ENCODE data around the gene GUCY2D.

GUCY2D gene

GRCh38 chr17:7967751-7968150 is 34.7 kb upstream of the GUCY2D start:
- TF ChIP-seq, protein P1, sequence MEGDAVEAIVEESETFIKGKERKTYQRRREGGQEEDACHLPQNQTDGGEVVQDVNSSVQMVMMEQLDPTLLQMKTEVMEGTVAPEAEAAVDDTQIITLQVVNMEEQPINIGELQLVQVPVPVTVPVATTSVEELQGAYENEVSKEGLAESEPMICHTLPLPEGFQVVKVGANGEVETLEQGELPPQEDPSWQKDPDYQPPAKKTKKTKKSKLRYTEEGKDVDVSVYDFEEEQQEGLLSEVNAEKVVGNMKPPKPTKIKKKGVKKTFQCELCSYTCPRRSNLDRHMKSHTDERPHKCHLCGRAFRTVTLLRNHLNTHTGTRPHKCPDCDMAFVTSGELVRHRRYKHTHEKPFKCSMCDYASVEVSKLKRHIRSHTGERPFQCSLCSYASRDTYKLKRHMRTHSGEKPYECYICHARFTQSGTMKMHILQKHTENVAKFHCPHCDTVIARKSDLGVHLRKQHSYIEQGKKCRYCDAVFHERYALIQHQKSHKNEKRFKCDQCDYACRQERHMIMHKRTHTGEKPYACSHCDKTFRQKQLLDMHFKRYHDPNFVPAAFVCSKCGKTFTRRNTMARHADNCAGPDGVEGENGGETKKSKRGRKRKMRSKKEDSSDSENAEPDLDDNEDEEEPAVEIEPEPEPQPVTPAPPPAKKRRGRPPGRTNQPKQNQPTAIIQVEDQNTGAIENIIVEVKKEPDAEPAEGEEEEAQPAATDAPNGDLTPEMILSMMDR (IDR thresholded peaks at IDR 0.05; ENCODE audit: borderline replicate concordance, control extremely low read depth, extremely low read depth, insufficient read depth, missing control alignments), result no peak
- in situ Hi-C loops (cut with MboI; ENCODE audit: low sequenced_read_pairs, unreplicated experiment), result no loop called here
- no peak for DNase-seq (ENCODE audit: low spot score)

GRCh38 chr17:7969433-7969832 is 33.0 kb upstream of the GUCY2D start:
- no peak for DNase-seq (ENCODE audit: low spot score)
- TF ChIP-seq, protein P1 (IDR thresholded peaks at IDR 0.05; ENCODE audit: borderline replicate concordance, control extremely low read depth, extremely low read depth, insufficient read depth, missing control alignments), result no peak
- in situ Hi-C loops (cut with MboI; ENCODE audit: low sequenced_read_pairs, unreplicated experiment), result no loop called here

- DNase-seq (ENCODE audit: low spot score), result no peak
- TF ChIP-seq, protein P1 (IDR thresholded peaks at IDR 0.05; ENCODE audit: borderline replicate concordance, control extremely low read depth, extremely low read depth, insufficient read depth, missing control alignments), result no peak
- in situ Hi-C loops (cut with MboI; ENCODE audit: low sequenced_read_pairs, unreplicated experiment), result no loop called here
These were observed 30.8 kb upstream of the GUCY2D start for GRCh38 chr17:7971651-7972050.

- TF ChIP-seq, protein P1 (IDR thresholded peaks at IDR 0.05; ENCODE audit: borderline replicate concordance, control extremely low read depth, extremely low read depth, insufficient read depth, missing control alignments), result no peak
- no peak for DNase-seq (ENCODE audit: low spot score)
- in situ Hi-C loops (cut with MboI; ENCODE audit: low sequenced_read_pairs, unreplicated experiment), result no loop called here
These were observed 30.2 kb upstream of the GUCY2D start for GRCh38 chr17:7972131-7972785.

GRCh38 chr17:7974638-7975131 is 27.7 kb upstream of the GUCY2D start:
- TF ChIP-seq, protein P1 (IDR thresholded peaks at IDR 0.05; ENCODE audit: borderline replicate concordance, control extremely low read depth, extremely low read depth, insufficient read depth, missing control alignments), result no peak
- DNase-seq (ENCODE audit: low spot score), result no peak
- in situ Hi-C loops (cut with MboI; ENCODE audit: low sequenced_read_pairs, unreplicated experiment), result no loop called here

- in situ Hi-C loops (cut with MboI; ENCODE audit: low sequenced_read_pairs, unreplicated experiment), result no loop called here
- no peak for DNase-seq (ENCODE audit: low spot score)
- TF ChIP-seq, protein P1 (IDR thresholded peaks at IDR 0.05; ENCODE audit: borderline replicate concordance, control extremely low read depth, extremely low read depth, insufficient read depth, missing control alignments), result no peak
These were observed 25.4 kb upstream of the GUCY2D start for GRCh38 chr17:7977039-7977438.
